Fibroblast of the aortic adventitia (primary cell): Measurements from ENCODE around the gene PID1. TPM values are rescaled to one million over a fixed set of nuclear protein-coding genes. Genes with fewer than 3 reads are reported as not detected.

Source experiments
- DNase-seq: peaks from one replicate; pipeline ENCODE4 v3.0.0-alpha.2; 2010; ENCODE audit warnings: low read depth
- H3K4me3 ChIP-seq: 2 replicates; pipeline ENCODE4 v1.5.1; 2011; ENCODE audit warnings: low read depth, mild to moderate bottlenecking, control low read depth, low read length, moderate library complexity
- total RNA-seq: library from RNA; depleted of rRNA; stranded (reverse); fragments of >200 nt; gene quantifications from 2 replicates; pipeline ENCODE4 v1.2.3, GENCODE V29; 2012; ENCODE audit warnings: low replicate concordance
- TF ChIP-seq, protein P1 (sequence below): IDR thresholded peaks from 2 replicates; pipeline ENCODE4 v1.5.1; 2011; ENCODE audit warnings: mild to moderate bottlenecking, low read length, control low read depth, inconsistent platforms; ENCODE audit not compliant: insufficient read depth

Gene PID1
- total RNA-seq, 1 donor = 13.0 TPM

DNA sequence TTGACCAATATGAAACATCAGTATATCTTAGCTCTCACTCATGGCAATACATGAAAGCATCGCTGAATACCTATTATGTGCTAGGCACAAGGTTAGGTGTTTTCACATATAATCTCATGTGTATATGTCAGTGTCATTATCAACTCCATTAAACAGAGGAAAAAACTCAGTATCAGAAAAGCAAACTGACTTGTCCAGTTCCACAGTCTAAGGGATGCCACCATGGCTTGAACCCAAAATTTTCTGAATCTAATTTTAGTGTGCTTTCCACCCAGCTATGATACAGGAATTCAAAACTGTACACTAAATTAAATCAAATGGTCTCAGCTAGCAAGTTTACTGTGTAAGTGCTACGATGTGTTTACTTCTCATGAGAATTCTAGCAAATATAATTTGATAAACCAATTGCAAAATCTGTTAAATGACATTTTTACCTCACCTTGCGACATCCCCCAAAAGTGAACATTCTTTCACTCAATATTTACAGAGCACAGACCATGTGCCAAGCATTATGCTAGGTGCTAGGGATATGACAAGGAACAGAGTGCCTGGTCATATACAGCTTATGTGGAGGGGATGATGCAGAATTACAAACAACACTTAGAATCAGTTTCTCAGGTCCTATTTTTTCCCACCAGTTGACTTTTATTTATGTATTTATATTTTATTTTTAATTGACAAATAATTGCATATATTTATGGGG, 211.6 kb downstream of the PID1 start:
- no peak for DNase-seq
- H3K4me3 ChIP-seq = no peak overlapping the region
- TF ChIP-seq, protein P1, sequence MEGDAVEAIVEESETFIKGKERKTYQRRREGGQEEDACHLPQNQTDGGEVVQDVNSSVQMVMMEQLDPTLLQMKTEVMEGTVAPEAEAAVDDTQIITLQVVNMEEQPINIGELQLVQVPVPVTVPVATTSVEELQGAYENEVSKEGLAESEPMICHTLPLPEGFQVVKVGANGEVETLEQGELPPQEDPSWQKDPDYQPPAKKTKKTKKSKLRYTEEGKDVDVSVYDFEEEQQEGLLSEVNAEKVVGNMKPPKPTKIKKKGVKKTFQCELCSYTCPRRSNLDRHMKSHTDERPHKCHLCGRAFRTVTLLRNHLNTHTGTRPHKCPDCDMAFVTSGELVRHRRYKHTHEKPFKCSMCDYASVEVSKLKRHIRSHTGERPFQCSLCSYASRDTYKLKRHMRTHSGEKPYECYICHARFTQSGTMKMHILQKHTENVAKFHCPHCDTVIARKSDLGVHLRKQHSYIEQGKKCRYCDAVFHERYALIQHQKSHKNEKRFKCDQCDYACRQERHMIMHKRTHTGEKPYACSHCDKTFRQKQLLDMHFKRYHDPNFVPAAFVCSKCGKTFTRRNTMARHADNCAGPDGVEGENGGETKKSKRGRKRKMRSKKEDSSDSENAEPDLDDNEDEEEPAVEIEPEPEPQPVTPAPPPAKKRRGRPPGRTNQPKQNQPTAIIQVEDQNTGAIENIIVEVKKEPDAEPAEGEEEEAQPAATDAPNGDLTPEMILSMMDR = no peak

DNA sequence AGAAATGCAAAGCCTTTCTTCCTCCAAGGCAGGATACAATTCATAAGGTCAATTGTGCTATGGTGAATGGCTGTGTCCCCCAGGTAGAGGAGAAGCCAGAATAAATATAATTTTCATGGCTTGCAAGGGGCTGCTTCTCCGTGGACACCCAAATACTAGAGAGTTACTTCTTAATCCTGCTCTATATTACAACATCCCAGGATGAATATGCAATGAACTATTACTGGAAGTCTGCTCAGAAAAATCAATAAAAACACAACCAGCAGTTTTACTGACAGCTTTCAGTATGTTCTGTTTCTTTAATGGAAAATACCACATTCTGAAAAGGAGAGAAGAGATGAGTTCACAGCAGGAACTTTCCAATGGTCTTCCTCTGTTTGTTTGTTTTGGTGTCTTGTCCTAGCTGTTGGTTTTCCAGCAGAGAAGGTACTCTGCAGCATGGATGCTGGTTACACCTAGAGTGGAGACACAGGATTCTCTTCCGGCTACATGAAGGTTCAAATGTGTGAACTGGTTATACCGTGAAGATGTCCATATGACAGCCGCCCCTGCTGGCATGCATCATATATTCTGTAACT, 213.0 kb downstream of the PID1 start:
- DNase-seq = no peak
- TF ChIP-seq, protein P1 = no peak
- no peak overlapping the region for H3K4me3 ChIP-seq

DNA sequence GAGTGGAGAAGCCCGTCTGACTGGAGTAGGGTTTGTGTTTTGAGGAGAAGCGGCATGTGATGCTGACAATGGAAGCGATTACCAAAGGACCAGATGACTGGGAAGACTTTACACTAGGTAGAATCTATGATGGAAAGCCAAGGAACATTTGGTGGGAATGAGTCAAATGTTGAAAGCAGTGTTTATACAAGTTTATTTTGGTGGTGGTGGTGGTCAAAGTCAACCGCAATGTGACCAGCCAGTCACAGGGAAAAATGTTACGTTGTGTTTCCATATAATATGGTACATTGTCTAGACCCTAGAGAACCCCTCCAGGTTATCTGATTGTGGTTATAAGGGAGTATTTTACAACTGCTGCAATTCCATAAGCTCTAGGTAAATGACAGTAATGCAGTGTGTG, 216.8 kb downstream of the PID1 start:
- no peak for DNase-seq
- TF ChIP-seq, protein P1 = no peak
- no peak overlapping the region for H3K4me3 ChIP-seq

DNA sequence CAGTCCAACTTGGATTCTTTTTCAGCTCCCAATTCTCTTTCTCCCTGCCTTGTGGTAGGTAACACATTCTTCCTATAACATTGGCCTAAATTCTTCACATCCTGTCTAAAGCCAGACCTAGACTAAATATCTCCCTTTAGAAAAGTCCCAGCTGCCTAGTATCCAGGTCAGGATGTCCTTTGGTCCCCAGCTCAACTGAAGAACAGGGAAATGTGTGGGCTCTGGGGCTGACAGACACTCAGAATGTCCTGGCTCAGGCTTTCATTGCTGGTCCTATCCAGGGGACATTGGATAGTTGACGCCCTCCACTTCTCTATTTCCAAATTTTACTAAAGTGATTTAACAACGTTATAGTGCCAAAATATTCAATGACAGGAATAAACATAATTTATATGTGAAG, 219.3 kb downstream of the PID1 start:
- no peak overlapping the region for H3K4me3 ChIP-seq
- TF ChIP-seq, protein P1 = no peak
- DNase-seq = no peak

DNA sequence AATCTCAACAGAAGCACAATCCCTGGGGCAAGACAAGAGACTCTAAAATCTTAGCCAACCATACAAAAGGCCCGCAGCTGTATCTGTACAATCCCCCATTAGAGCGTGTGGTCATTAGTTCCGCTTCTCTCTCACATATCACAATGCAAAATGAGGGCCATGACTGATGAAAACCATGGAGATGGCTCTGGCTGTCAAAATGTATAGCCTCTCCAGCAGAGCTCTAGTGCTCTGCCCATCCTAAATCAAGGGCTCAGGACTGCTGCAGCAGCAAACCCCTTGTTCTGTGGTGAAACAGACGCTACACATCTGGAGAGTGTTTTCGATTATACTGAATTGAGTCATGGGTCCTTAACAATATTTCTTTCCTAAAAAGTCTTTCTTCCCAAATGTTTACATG, 221.0 kb downstream of the PID1 start:
- no peak for DNase-seq
- no peak overlapping the region for H3K4me3 ChIP-seq
- TF ChIP-seq, protein P1 = no peak

DNA sequence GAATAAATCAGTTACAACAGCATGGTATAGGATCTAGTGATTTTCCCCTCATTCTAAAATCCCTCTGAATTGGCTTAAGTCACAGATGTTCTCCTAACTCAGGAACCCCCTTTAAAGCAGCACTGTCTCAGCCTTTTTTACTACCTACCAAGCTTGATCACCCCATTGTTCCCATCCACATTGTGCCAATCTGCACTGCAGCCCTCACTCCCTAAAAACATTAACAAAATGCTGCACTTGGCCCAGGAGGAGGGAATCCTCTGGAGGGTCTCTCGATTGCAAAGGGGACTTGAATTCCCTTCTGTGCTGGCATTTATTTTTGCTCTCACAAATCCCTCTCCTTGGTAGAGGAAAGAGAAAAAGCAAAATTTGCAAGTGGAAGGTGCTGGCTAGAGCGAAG, 223.0 kb downstream of the PID1 start:
- no peak overlapping the region for H3K4me3 ChIP-seq
- DNase-seq = no peak
- TF ChIP-seq, protein P1 = no peak

DNA sequence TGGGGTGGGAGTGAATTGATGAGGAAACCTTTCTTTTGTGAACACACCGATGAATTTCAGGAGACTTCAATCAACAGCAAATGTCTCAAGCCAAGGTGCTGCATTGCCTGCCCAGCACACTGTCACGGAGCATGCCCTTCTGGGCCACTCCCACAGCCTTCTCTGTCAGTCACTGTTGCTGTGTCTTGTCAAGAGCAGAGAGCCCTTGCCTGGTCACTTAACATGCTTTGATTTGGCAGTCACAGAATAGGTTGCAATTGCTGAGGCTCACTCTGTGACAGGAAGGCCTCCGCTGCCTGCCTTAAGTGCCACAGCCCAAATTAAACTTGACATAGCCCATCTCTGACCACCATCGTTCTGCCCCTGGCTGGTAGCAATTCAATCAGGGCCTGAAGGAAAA, 225.4 kb downstream of the PID1 start:
- DNase-seq = no peak
- TF ChIP-seq, protein P1 = no peak

More for the DNA sequence above, 225.4 kb downstream of the PID1 start:
- H3K4me3 ChIP-seq = no peak overlapping the region
